Stimulated activated CD4-positive, alpha-beta T cell treated with anti-CD3 and anti-CD28 coated beads, Interleukin-1b, Interleukin-23, amount 100 ng/mL, for 24 hours (primary cell): ENCODE data around the gene MTOR.
A peak's percentile ranks its signal among the peaks of the same experiment; 100 is the strongest.
"Not testable (repeated sequence)": the region's sequence is repeated elsewhere in the genome, so short reads cannot be mapped to it uniquely, and the experiment has no call there.

Experiments used
- DNase-seq, 4 experiments: peaks; one replicate each; pipeline ENCODE4 v3.0.0-alpha.2; 2020; ENCODE audit warnings: low read depth in 4 of 4, low spot score in 1 of 4

The MTOR gene

DNA sequence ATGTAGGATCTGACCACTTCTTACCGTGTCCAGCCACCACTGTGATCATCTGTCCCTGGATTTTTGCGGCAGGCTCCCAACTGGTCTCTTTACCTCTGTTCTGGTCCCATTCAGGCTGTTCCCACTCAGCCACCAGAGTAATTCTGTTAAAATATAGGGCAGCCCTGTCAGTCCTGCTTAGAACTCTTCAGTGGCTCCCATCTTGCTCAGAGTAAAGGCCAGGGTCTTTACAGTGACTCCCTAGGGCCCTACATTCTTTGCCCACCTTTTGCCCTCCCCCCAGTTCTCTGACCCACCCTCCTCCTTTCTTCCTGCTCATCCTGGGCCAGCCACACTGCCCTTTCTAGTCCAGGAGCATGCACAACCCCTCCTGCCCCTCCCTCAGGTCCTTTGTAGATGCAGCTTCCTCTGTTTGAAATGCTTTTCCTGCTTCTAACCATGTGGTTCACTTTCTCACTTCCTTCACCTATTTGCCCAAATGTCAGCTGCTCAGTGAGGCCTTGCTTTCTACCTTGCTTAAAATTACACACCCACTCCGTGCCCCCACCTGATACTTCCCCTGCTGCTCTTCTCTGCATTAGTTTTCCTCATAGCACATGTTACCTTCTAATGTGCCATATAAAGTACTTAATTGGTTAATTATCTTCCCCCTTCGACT, 18.5 kb upstream of the MTOR start:
- no peak for DNase-seq

DNA sequence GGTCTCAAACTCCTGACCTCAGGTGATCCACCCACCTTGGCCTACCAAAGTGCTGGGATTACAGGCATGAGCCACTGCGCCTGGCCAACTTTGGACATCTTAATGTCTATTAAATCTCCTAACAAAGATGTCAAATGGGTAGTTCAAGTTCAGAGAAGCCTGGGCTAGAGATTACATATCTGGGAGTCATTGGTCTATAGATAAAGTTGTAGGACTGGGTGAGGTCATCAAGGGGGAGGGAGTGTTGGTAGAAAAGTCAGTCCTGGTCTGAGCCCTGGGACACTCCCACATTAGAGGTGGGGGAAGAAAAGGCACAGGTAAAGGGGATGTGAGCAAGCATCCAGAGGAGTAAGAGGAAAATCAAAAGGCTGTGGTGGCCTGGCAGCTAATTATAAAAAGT, 17.3 kb upstream of the MTOR start:
- DNase-seq, result no peak

DNA sequence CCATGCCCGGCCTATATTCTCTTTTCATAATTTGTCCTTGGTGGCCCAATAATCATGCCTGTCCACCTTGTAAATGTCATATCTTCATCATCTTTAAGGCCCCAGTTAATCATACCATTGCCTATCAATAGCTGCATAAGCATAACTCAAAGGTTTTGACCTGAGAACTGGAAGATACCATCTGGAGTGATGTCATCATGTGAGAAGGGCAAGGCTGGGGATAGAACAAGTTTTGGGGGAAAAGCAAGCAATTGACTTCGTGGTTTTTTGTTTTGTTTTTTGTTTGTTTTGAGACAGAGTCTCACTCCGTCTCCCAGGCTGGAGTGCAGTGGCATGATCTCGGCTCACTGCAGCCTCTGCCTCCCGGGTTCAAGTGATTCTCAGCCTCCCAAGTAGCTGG, 16.8 kb upstream of the MTOR start:
- DNase-seq, result no peak

DNA sequence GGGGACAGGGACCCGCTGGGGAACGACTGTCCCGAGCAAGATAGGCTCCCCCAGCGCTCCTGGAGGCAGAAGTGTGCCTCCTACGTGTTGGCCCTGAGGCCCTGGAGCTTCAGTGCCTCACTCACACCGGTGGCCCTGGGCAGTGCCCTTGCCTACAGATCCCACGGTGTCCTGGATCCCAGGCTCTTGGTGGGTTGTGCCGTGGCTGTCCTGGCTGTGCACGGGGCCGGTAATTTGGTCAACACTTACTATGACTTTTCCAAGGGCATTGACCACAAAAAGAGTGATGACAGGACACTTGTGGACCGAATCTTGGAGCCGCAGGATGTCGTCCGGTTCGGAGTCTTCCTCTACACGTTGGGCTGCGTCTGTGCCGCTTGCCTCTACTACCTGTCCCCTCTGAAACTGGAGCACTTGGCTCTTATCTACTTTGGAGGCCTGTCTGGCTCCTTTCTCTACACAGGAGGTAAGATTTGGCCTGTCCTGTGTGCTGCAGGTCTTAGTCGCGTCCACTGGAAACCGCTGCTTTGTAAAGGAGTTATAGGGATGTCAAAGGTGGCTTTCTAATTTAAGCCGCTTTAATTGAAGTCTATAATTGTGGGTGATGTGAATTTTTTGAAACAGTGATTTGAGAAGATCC, 11.4 kb upstream of the MTOR start:
- no peak for DNase-seq

DNA sequence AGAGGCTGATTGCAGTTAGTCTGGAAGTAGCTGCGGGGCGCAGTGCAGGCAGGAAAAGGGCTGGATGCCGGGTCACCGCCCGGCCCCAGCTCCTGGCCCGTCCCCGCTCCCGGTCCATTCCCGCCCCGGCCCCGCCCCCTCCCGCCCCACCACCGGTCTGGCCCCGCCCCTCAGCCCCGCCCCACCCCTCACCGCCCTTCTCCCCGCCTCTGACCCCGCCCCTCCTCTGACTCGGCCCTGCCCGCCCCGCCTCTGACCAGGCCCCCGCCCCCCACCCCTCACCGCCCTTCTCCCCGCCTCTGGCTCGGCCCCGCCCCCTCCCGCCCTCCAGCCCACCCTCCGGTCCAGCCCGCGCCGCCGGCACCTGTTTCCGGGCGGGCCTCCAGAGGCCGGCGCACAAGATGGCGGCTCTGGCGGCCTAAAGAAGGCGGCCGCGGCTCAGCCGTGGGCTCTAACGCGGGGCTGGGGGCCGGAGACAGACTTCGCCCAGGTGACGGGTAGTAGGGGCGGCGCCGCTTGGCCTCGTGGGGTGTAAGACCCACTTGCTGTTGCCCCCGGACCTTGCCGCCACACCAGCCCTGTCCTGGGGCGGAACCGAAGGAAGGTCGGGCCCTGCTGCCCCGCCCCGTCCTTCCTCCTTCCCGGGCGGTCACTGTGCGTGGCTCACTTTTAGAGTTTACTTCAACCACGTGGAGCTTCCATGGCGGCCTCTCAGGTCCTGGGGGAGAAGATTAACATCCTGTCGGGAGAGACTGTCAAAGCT, 10.7 kb upstream of the MTOR start, which contains the start of gene UBIAD1:
TSS of gene UBIAD1 (plus strand) at position 367 of the 763 bp plus-strand sequence. CDS start at position 701, 334 bp downstream.
- peak; percentile 72 to 94 (median 78) for DNase-seq

DNA sequence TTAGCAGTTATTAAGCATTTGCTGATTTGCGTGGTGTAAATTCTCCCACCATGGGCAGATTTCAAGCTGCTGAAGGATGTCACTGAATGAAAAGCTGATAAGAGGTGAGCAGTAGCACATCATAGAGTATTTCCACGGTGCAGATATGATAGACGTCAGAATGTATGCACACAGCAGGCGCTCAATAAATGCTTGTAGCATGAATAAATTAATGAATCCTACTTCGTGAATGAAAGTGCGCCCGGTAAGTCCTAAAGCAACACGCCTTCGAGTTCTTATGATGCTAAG, 10.1 kb upstream of the MTOR start:
- DNase-seq, result no peak

DNA sequence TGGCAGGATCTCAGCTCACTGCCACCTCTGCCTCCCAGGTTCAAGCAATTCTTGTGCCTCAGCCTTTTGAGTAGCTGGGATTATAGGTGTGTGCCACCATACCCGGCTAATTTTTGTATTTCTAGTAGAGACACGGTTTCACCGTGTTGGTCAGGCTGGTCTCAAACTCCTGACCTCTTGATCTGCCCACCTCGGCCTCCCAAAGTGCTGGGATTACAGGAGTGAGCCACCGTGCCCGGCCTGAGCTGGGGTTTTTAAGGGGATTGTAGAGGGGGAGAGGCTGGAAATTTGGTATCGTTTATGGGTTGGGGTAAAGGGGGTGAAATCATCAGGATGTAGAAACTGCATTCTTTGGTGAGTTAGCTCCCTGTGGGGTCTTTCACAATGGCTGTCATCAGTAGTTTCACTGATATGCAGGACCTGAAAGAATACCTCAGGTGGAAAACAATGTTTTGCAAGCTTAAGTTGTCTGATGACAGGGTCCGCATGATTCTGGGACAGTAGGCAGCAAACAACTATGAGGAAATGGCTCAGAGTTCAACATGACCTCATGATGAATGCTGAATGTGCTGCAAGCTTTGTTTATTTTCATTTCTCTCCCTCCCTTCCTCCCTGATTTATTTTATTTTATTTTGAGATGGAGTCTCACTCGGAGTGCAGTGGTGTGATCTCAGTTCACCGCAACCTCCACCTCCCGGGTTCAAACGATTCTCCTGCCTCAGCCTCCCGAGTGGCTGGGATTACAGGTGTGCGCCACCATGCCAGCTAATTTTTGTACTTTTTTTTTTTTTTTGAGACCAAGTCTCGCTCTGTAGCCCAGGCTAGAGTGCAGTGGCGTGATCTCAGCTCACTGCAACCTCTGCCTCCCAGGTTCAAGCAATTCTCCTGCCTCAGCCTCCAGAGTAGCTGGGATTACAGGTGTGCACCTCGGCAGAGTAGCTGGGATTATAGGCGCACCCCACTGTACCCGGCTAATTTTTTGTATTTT, 5.3 kb upstream of the MTOR start:
- DNase-seq, result not testable (repeated sequence)

DNA sequence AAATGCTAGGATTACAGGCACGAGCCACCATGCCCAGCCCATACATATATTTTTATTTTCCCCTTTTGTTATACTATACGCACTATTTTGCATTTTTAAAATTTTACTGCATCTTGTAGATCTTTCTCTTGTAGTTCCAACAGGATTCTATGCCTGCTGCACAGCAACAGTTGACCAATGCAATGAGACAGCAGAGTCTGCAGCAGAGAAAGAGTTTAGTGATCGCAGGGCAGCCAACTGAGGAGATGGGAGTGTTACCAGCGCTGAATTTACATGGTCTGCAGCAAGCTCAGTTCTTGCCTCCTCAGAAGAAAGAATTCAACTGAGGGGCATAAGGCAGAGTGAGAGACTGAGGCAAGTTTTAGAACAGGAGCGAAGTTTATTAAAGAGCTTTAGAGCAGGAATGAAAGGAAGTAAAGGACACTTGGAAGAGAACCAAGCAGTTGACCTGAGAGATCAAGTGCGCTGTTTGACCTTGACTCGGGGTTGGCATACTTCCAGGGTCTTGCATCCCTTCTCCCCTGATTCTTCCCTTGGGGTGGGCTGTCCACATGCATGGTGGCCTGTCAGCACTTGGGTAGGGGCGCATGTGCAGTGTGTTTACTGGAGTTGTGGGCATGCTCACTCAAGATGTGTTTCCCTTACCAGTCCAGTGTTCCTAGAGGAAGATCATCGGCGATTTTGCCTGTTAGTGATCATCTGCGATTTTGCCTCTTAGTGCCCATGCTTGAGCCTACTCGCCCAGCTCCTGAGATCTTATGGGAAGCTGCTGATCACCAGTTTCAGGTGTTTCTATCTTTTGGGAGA, 4.1 kb upstream of the MTOR start:
- DNase-seq, result no peak

DNA sequence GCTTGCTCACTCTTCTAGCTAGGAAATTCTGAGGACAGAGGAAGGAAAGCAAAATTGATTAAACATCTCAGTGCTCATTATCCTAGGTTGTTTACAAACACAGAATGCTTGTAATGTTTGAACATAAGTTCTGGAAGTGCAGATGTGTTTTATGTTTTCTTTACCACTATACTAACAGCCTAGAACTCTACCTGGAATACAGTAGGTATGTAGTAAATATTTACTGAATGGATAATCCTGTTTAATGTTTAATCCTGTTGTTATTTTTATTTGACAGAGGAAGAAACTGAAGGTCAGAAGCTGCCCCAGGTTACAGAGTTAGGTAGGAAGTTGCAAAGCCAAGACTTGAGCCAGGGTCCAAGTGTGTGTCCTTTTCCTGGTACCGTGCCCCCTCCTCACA, 6.1 kb downstream of the MTOR start:
- no peak for DNase-seq

DNA sequence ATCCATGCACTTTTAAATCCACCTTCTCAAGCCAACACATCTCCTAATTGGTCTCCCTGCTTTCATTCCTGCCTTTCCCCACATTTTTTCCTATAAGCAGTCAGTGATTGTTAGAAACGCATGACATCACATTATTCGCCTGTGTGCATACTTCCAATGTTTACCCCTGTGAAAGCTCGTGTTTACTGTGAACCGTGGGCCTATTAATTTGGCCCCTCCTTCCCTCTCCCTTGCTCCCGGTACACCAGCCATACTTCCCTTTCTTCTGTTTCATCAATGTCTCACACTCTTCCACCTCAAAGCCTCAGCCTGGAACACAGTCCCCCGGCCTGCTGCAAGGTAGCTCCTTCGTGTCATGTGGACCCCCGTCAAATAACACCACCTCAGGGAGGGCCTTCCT, 9.1 kb downstream of the MTOR start:
- no peak for DNase-seq

DNA sequence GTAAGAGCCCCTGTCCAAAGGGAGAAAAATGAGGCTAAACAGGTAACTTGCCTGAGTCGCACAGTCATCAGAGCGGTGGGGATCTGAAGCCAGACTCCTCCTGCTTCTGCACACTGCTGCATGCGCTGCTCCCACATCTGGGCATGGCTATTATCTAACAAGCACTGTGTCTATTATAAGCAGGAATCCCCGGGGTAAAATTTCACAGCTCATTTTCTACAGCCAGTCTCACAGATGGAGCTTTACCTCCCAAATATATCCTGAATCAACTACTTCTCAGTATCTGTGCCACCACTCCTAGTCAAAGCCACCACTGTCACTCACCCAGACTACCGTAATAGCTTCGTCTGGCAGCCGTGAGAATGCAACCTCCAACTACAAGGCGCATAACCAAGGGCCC, 9.8 kb downstream of the MTOR start:
- DNase-seq, result no peak

DNA sequence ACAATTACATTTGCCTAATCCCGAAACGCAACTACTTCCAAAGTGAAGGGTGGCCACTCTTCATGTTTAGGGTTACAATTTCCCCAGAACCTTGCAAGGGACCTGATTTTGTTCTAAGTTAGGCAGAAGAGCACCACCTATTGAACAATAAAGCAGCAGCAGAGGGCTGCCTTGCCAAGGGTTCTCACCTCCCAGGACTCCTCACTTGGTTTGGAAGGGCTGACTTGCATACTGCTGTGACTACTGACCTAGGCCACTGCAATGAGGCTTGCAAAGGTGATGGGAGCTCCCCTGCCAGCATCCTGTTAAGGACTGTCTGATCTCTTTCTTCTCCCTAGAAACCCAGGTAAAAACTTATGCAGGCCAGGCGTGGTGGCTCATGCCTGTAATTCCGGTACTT, 14.2 kb downstream of the MTOR start:
- DNase-seq, result no peak

DNA sequence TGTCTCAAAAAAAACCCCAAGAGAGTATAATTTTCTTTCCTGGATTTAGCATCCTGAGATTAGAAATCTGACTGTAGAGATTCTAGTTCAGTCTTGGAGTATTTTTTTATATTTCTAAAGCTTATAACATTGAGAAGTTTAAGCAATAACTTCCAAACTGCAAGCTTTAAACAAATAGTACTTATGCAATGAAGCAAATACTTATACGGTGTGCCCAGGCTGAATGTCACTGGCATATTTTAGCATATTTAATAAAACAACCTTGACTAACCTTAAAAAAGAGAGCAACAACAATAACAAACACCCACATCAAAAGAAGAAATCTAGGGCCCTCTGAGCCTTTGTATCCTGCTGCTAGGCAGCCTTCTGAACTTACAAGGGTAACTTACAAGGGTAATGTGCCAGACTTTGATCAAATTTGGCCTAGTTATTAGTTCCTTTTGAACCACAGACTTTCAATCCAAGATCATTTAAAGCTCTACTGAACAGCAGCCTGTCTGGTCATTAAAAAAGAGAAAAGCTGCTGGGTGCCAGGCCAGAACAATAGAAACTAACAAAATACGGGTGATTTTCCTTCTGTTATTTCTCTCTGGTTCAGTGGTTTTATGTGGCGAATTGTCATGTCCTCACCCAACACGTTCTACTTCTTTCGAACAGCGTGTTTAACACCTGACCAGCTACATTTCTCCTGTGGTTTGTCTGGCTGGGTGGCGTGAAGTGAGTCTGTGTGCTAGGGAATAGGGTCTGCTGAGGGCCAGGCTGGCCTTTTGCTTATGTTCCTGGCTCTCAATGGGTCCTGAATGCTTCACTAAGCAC, 16.2 kb downstream of the MTOR start:
- no peak for DNase-seq

DNA sequence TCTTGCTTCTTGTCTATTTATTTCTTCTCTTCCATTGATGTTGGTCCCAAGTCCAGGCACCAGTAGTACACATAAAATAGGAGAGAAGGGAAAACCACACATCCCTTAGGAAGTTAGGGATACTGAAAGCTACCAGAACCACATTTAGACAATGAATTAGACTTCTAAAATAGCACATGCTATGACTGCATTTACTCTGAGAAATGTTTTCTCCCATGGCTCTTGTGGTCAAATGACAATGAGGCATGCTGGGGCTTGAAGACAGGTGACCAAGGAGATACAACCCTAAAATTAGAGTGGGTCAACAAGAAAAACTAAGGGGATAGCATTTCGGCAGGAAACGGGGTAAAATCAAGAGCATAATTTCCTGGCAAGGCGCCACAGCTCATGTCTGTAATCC, 17.1 kb downstream of the MTOR start:
- DNase-seq, result no peak

DNA sequence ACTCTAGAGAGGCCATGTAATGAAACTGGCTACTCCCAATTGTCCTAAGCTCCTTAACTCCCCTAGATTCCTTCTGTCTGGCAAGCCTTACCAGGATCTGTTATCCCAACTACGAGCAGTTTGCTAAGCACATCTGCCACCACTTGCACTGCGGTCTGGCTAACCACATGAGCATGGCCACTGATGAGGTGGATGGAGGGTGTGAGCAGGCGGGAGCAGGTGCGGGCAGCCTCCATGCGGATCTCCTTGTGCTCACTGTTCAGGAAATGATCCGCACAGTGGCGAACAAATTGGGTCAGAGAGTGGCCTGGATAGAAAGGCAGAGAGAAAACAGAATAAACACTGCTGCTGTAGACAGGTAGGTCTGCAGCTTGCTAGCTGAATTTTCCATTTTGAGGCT, 24.0 kb downstream of the MTOR start:
- no peak for DNase-seq

DNA sequence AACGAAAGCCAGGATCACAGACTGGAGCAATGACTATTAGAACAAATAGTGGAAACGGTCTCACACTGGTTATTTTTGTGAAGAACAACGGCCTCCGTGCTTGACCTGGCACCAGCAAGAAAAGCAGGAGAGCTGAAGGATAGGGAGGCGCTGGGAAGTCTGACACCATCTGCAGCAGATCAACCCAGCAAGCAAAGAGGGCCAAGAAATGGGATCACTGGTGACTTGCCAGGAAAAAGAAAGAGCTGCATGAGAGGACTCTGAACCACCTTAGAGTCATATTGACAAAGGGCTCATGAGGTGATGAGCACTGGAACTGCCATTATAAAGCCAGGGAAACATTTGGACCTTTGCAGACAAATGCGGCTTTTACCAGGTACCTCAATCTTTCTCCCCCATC, 25.0 kb downstream of the MTOR start:
- DNase-seq, result no peak

DNA sequence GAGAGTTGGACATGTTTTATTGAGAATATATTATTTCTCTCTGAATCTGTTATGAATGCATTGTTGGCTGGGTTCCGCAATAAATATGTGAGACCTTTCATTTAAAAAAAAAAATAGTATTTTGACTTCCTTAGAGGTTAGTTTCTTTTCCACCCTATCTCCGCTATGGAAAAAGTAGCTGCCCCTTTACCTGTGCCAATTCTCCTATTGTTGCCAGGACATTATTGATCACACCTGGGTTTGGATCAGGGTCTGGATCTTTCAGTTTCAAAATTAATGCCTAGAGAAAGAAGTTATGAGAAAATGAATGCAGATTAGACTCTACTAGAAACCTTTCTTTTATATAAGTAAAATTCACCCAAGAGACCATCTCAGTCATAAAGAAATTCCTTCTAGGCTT, 29.1 kb downstream of the MTOR start:
- DNase-seq, result no peak

DNA sequence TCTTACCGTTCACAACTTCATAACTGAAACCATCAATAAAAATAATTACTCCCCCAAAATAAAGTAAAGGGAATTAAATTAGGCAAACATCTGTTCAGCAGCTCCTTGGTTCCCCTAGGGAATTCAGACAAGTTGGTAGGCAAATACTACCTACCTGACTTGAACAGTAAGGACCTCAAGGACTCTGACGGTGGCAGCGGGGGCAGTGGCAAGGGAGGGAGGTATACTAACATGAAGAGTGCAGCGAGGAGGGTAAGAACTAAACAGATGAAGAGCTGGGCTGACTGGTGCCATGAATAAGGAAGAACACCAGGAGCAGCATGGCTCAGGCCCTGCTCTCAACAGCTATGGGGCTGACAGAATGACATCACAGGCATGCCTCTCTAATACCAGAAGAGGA, 33.1 kb downstream of the MTOR start:
- no peak for DNase-seq
